GM19463 (cell line): ENCODE measurements around the gene SIAH2.
A peak's percentile ranks its signal among the peaks of the same experiment; 100 is the strongest.

Experiments used
- ATAC-seq: cut with Tn5 transposase; IDR thresholded peaks from one replicate; pipeline ENCODE4 v1.9.1; 2021; ENCODE audit warnings: mild to moderate bottlenecking, moderate library complexity; ENCODE audit not compliant: unreplicated experiment

Gene SIAH2

GRCh38 chr3:150749255-150749654 lies 13.7 kb downstream of the SIAH2 start:
- no peak for ATAC-seq

- no peak for ATAC-seq
Observed at GRCh38 chr3:150748684-150749047, 14.3 kb downstream of the SIAH2 start.

- ATAC-seq = no peak
Observed at GRCh38 chr3:150747886-150748683, 14.9 kb downstream of the SIAH2 start.

GRCh38 chr3:150746791-150747590 lies 16.0 kb downstream of the SIAH2 start:
- ATAC-seq = no peak

GRCh38 chr3:150745832-150746231 lies 17.1 kb downstream of the SIAH2 start:
- no peak for ATAC-seq

- ATAC-seq = no peak
Observed at GRCh38 chr3:150744919-150745211, 18.1 kb downstream of the SIAH2 start.

GRCh38 chr3:150744041-150744918 lies 18.7 kb downstream of the SIAH2 start:
- no peak for ATAC-seq

GRCh38 chr3:150743508-150743907 lies 19.5 kb downstream of the SIAH2 start:
- ATAC-seq = no peak

GRCh38 chr3:150742679-150743078 lies 20.3 kb downstream of the SIAH2 start:
- ATAC-seq = no peak

GRCh38 chr3:150742141-150742523 lies 20.8 kb downstream of the SIAH2 start:
- ATAC-seq = no peak

- no peak for ATAC-seq
Observed at GRCh38 chr3:150741497-150742140, 21.4 kb downstream of the SIAH2 start.

GRCh38 chr3:150740733-150741496 lies 22.1 kb downstream of the SIAH2 start:
- ATAC-seq = peak; percentile 20

GRCh38 chr3:150739877-150740645 lies 22.9 kb downstream of the SIAH2 start:
- no peak for ATAC-seq

- ATAC-seq = no peak
Observed at GRCh38 chr3:150739200-150739863, 23.6 kb downstream of the SIAH2 start.

- ATAC-seq = no peak
Observed at GRCh38 chr3:150738688-150739087, 24.3 kb downstream of the SIAH2 start.

- ATAC-seq = peak; percentile 62
Observed at GRCh38 chr3:150737874-150738679, 24.9 kb downstream of the SIAH2 start.

GRCh38 chr3:150736903-150737832 lies 25.8 kb downstream of the SIAH2 start:
- no peak for ATAC-seq
